ENCODE measurements around the gene TUNAR. TPM values are rescaled to one million over a fixed set of nuclear protein-coding genes. Genes with fewer than 3 reads are reported as not detected.
A peak's percentile ranks its signal among the peaks of the same experiment; 100 is the strongest.

TUNAR gene
- total RNA-seq, 2 experiments from 2014 or later: not detected

DNA sequence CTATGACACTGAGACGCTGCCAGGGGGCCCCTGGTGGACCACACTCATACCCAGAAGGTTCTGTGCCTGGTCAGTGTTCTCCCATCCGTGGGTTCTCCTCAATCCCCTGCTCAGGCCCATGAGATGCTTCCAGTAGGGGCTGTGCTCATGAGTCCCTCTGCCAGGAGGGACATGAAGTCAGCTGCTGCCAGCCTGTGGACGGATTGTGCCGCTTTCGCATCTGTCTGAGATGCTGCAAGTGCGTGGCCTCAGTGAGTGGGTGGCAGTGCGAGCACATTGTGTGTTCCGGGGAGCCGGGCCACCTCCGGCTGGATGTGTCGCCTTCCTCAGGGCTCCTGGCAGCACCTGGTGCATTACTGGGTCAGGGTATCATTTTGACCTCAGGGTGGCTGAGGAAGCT is 15.5 kb downstream of the TUNAR start:
- TF ChIP-seq, protein P1, sequence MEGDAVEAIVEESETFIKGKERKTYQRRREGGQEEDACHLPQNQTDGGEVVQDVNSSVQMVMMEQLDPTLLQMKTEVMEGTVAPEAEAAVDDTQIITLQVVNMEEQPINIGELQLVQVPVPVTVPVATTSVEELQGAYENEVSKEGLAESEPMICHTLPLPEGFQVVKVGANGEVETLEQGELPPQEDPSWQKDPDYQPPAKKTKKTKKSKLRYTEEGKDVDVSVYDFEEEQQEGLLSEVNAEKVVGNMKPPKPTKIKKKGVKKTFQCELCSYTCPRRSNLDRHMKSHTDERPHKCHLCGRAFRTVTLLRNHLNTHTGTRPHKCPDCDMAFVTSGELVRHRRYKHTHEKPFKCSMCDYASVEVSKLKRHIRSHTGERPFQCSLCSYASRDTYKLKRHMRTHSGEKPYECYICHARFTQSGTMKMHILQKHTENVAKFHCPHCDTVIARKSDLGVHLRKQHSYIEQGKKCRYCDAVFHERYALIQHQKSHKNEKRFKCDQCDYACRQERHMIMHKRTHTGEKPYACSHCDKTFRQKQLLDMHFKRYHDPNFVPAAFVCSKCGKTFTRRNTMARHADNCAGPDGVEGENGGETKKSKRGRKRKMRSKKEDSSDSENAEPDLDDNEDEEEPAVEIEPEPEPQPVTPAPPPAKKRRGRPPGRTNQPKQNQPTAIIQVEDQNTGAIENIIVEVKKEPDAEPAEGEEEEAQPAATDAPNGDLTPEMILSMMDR (IDR thresholded peaks at IDR 0.05): no peak
- intact Hi-C loops (cut with DNase I, micrococcal nuclease): no loop called here
- Mint-ChIP-seq H3K4me3 (no peak overlapping the region), H3K27me3 (peaks cover 37% of the 10 kb centered on the region), H3K27ac (no peak overlapping the region), H3K36me3 (ENCODE audit: low read depth) (no peaks in the 10 kb centered on the region), H3K4me1 (ENCODE audit: low read depth) (no peaks in the 10 kb centered on the region), H3K9me3 (no peaks in the 10 kb centered on the region)
- ChIA-PET CTCF (no interaction called here), POLR2A (no interaction called here)
- no peak overlapping the region for H3K4me3 ChIP-seq (ENCODE audit: low read length)
- H3K36me3 ChIP-seq (ENCODE audit: insufficient read depth, low read length): no peaks in the 10 kb centered on the region
- DNase-seq (no peak), ATAC-seq (ENCODE audit: poor library complexity) (no peak)
- no peaks in the 10 kb centered on the region for H3K9me3 ChIP-seq (ENCODE audit: control insufficient read depth in 1 of 2, insufficient read depth in 1 of 2, low read length in 2 of 2)
- H3K27ac ChIP-seq (ENCODE audit: low read depth in 1 of 2, low read length in 2 of 2): no peak overlapping the region
- no peaks in the 10 kb centered on the region for H3K4me1 ChIP-seq (ENCODE audit: insufficient read depth, low read length)
- peaks cover 0 to 4% of the 10 kb centered on the region in 2 experiments for H3K27me3 ChIP-seq (ENCODE audit: control insufficient read depth in 1 of 2, insufficient read depth in 2 of 2, low read length in 2 of 2)

DNA sequence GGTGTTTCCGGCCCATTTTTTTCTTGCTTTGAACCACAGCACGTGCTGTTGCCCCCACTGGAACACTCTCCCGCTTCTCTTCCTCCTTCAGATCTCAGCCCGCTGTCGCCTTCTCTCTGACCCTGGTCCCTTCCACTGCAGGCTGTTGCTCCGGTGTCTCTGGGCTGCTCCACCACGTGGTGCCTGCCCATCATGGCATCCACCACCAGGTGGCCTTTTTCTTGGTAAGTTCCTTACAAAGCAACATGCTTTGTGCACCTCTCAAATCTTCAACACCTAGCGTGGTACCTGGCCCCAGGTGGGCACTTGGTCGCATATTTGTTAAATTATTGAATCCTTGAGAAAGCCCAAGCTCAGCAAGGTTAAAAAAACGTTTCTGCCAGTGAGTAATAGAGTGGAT is 19.1 kb downstream of the TUNAR start:
- Mint-ChIP-seq H3K27ac (no peak overlapping the region), H3K9me3 (no peaks in the 10 kb centered on the region), H3K4me1 (ENCODE audit: low read depth) (no peaks in the 10 kb centered on the region), H3K4me3 (no peak overlapping the region), H3K27me3 (peaks cover 52% of the 10 kb centered on the region), H3K36me3 (ENCODE audit: low read depth) (no peaks in the 10 kb centered on the region)
- intact Hi-C loops (cut with DNase I, micrococcal nuclease): loop anchor here (1.0 to 5.0 kb wide), 2 partner anchors 97 to 99 kb away; no protein-coding TSS in a partner anchor
- no peaks in the 10 kb centered on the region for H3K4me1 ChIP-seq (ENCODE audit: insufficient read depth, low read length)
- no peak overlapping the region for H3K27ac ChIP-seq (ENCODE audit: low read depth in 1 of 2, low read length in 2 of 2)
- TF ChIP-seq, protein P1 (IDR thresholded peaks at IDR 0.05): peak; percentile 21
- H3K36me3 ChIP-seq (ENCODE audit: insufficient read depth, low read length): no peaks in the 10 kb centered on the region
- DNase-seq (peak in 5 of 14 experiments; percentile 6 to 31 (median 7)), ATAC-seq (ENCODE audit: poor library complexity) (no peak)
- H3K27me3 ChIP-seq (ENCODE audit: control insufficient read depth in 1 of 2, insufficient read depth in 2 of 2, low read length in 2 of 2): peaks cover 0 to 4% of the 10 kb centered on the region in 2 experiments
- H3K9me3 ChIP-seq (ENCODE audit: control insufficient read depth in 1 of 2, insufficient read depth in 1 of 2, low read length in 2 of 2): no peaks in the 10 kb centered on the region
- POLR2A ChIA-PET: no interaction called here
- no peak overlapping the region for H3K4me3 ChIP-seq (ENCODE audit: low read length)
- CTCF ChIA-PET: no interaction called here

DNA sequence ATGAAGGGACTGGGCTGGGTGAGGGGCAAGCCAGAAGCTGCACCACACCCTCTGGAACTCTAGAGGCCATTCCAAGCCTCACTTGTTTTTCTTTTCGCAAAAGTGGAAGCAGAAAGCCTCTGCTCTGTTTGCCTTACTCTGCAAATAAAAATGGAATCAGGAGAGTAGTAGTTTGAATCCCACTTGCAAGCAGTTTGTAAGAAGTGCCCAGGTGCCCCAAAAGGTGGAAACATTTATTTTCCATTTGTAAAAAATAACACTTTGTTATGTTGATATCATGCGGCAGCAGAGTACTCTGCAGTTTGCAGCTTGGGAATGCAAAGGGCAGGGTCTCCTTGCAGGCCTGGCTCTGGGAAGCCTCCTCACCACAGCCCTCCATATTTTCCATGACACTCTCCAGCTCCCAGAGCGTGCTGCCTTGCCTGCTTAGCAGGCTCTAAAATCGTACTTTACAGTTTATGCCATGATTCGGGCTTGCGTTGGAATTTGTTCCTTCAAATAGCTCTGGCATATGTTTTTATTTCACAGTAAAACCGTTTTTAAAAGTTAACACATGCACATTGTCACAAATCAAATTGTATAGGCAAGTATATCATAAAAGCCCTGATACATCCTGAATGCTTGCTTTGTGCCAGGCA is 20.0 kb downstream of the TUNAR start:
- no peak for ATAC-seq (ENCODE audit: poor library complexity)
- H3K36me3 Mint-ChIP-seq (ENCODE audit: low read depth): no peaks in the 10 kb centered on the region
- ChIA-PET POLR2A (no interaction called here), CTCF (no interaction called here)
- no peaks in the 10 kb centered on the region for H3K9me3 Mint-ChIP-seq
- Histone ChIP-seq H3K27ac (ENCODE audit: low read depth in 1 of 2, low read length in 2 of 2) (no peak overlapping the region), H3K4me3 (ENCODE audit: low read length) (no peak overlapping the region), H3K27me3 (ENCODE audit: control insufficient read depth in 1 of 2, insufficient read depth in 2 of 2, low read length in 2 of 2) (peaks cover 0 to 4% of the 10 kb centered on the region in 2 experiments), H3K4me1 (ENCODE audit: insufficient read depth, low read length) (no peaks in the 10 kb centered on the region), H3K36me3 (ENCODE audit: insufficient read depth, low read length) (no peaks in the 10 kb centered on the region), H3K9me3 (ENCODE audit: control insufficient read depth in 1 of 2, insufficient read depth in 1 of 2, low read length in 2 of 2) (no peaks in the 10 kb centered on the region)
- TF ChIP-seq, protein P1 (IDR thresholded peaks at IDR 0.05): no peak
- H3K4me3 Mint-ChIP-seq: no peak overlapping the region
- intact Hi-C loops (cut with DNase I, micrococcal nuclease): loop anchor here in 1 of 2 experiments (5.0 kb wide), 1 partner anchor 96 kb away; no protein-coding TSS in a partner anchor
- no peak overlapping the region for H3K27ac Mint-ChIP-seq
- DNase-seq: no peak
- H3K4me1 Mint-ChIP-seq (ENCODE audit: low read depth): no peaks in the 10 kb centered on the region
- peaks cover 61% of the 10 kb centered on the region for H3K27me3 Mint-ChIP-seq

All from CD4-positive, alpha-beta T cell (primary cell).